Measurements from ENCODE around the gene RASGRP2. TPM values are rescaled to one million over a fixed set of nuclear protein-coding genes. Genes with fewer than 3 reads are reported as not detected.

The RASGRP2 gene
- total RNA-seq, 4 donors from 2014 or later = 34.5 to 84.9 (median 41.1) TPM

DNA sequence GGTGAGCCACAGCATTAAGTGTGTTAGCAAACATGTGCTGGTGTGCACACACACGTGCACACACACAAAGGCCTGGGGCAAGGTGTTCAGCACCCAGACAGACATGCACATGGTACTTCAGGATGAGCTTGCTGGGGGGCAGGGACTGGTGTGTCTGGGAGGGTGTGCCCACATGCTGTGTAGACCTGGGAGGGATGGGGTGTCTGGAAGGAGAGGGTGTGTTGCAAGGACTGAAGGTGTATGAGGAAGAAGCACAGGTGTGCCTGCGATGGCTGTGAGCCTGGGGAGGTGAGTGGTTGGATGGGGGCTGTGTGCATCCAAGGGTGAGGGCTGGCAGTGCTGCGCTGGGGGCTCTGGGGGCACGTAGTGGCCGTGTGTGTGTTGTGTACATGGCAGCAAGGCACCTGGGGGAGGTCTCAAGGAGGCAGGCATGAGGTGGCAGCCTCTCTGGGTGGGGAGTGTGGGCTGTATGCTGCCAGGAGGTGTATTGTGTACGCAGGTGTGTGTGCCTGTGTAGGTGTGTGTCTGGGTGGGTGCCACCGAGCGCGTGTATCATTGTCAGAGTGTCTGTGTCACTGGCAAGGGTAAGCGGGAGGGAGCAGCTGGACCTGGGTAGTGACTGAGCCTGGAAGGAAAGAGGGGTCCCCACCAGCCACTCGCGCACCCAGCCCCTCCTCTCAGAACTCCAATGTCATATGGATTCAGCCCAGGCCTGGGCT lies 23.1 kb downstream of the RASGRP2 start:
- 62 to 71% methylated on average over 3 to 7 of the region's 12 CpGs for WGBS, 2 donors (ENCODE audit: low coverage in 1 of 2)
- H3K27me3 ChIP-seq = peaks cover 72% of the 10 kb centered on the region

DNA sequence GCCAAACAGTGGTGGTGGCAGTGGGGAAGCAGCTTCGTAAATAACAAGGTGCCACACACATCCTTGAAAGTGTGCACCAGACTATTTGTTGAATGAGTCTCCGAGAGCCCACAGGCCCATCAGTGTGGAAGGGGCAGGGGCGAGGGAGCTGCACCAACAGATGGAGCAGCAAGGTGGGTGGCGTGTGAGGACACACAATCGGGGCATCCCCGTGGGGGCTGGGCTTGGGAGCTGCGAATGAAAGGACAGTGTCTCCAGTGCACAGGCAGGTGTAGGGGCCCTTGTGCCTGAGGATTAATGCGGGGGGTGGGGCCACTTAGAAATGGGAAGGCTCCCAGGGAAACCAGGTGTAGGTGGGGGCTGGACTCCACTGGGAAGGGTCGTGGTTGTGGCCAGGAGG lies 23.8 kb downstream of the RASGRP2 start:
- 64 to 67% methylated on average over 3 to 5 of the region's 9 CpGs for WGBS, 2 donors (ENCODE audit: low coverage in 1 of 2)
- peaks cover 79% of the 10 kb centered on the region for H3K27me3 ChIP-seq
- H3K27ac ChIP-seq = no peak overlapping the region
- H3K36me3 ChIP-seq = no peaks in the 10 kb centered on the region
- H3K4me1 ChIP-seq = peaks cover 0 to 8% (median 4%) of the 10 kb centered on the region in 3 donors
- no peak overlapping the region for H3K4me3 ChIP-seq
- H3K9me3 ChIP-seq = no peaks in the 10 kb centered on the region
- ATAC-seq = no peak
- TF ChIP-seq POLR2AphosphoS5 (IDR thresholded peaks at IDR 0.05) = no peak

More for the DNA sequence above, 23.1 kb downstream of the RASGRP2 start:
- TF ChIP-seq EP300 (IDR thresholded peaks at IDR 0.05) (no peak), POLR2AphosphoS5 (IDR thresholded peaks at IDR 0.05) (no peak), POLR2A (IDR thresholded peaks at IDR 0.05) (no peak)
- TF ChIP-seq, protein P1, sequence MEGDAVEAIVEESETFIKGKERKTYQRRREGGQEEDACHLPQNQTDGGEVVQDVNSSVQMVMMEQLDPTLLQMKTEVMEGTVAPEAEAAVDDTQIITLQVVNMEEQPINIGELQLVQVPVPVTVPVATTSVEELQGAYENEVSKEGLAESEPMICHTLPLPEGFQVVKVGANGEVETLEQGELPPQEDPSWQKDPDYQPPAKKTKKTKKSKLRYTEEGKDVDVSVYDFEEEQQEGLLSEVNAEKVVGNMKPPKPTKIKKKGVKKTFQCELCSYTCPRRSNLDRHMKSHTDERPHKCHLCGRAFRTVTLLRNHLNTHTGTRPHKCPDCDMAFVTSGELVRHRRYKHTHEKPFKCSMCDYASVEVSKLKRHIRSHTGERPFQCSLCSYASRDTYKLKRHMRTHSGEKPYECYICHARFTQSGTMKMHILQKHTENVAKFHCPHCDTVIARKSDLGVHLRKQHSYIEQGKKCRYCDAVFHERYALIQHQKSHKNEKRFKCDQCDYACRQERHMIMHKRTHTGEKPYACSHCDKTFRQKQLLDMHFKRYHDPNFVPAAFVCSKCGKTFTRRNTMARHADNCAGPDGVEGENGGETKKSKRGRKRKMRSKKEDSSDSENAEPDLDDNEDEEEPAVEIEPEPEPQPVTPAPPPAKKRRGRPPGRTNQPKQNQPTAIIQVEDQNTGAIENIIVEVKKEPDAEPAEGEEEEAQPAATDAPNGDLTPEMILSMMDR (IDR thresholded peaks at IDR 0.05) = no peak
- ATAC-seq = no peak
- Histone ChIP-seq H3K4me3 (no peak overlapping the region), H3K4me1 (peaks cover 0 to 8% (median 4%) of the 10 kb centered on the region in 3 donors), H3K36me3 (no peaks in the 10 kb centered on the region), H3K9me3 (no peaks in the 10 kb centered on the region), H3K27ac (no peak overlapping the region)

DNA sequence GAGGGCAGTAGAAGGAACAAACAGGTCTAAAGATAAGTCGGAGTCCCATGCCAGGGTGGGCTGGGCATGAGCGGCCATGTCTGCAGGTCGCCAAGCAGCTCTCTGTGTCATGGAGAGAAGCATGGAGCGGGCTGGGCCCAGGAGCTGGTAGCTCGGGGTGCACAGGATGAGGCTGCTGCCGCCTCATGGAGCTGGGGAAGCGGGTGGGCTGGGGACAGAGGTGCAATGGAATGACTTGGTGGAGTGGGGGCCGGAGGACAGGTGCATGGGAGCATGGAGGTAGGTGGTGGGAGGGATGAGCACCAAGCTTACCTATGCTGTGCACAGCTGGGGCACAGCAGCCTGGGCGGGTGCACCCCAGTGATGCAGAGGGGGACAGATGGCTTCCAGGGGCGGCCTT lies 24.5 kb downstream of the RASGRP2 start:
- no peak overlapping the region for H3K27ac ChIP-seq
- H3K9me3 ChIP-seq = no peaks in the 10 kb centered on the region
- H3K36me3 ChIP-seq = no peaks in the 10 kb centered on the region
- WGBS, 2 donors (ENCODE audit: low coverage in 1 of 2) = 87 to 88% methylated on average over 4 of the region's 10 CpGs
- H3K27me3 ChIP-seq = peaks cover 86% of the 10 kb centered on the region
- H3K4me1 ChIP-seq = peaks cover 0 to 8% (median 4%) of the 10 kb centered on the region in 3 donors
- H3K4me3 ChIP-seq = no peak overlapping the region
- TF ChIP-seq EP300 (IDR thresholded peaks at IDR 0.05) = no peak
- TF ChIP-seq, protein P1 (IDR thresholded peaks at IDR 0.05) = no peak
- TF ChIP-seq POLR2A (IDR thresholded peaks at IDR 0.05) = no peak
- no peak for TF ChIP-seq POLR2AphosphoS5 (IDR thresholded peaks at IDR 0.05)
- no peak for ATAC-seq

DNA sequence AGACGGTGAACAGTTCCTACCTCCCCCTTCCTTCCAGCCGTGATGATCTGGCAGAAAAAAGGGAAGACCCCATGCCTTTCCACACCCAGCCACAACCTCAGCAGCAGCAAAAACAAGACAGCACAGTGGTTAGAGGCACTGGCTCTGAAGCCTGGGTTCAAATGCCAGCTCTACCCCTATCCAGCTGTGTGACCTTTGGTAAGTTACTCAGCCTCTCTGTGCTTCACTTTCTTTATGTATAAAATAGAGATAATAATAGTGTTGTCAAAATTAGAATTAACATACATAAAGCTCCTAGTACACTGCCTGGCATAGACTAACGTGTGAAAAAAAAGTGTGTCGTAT lies 25.2 kb downstream of the RASGRP2 start:
- H3K27me3 ChIP-seq = peaks cover 93% of the 10 kb centered on the region
- 59 to 100% methylated on average over 1 to 4 of the region's 4 CpGs for WGBS, 2 donors (ENCODE audit: low coverage in 1 of 2)
- no peak overlapping the region for H3K27ac ChIP-seq
- TF ChIP-seq POLR2AphosphoS5 (IDR thresholded peaks at IDR 0.05) = no peak
- TF ChIP-seq, protein P1 (IDR thresholded peaks at IDR 0.05) = no peak
- no peak for TF ChIP-seq POLR2A (IDR thresholded peaks at IDR 0.05)
- no peak for TF ChIP-seq EP300 (IDR thresholded peaks at IDR 0.05)
- no peaks in the 10 kb centered on the region for H3K36me3 ChIP-seq
- ATAC-seq = no peak
- H3K9me3 ChIP-seq = no peaks in the 10 kb centered on the region
- H3K4me1 ChIP-seq = peaks cover 0 to 7% (median 4%) of the 10 kb centered on the region in 3 donors
- no peak overlapping the region for H3K4me3 ChIP-seq

DNA sequence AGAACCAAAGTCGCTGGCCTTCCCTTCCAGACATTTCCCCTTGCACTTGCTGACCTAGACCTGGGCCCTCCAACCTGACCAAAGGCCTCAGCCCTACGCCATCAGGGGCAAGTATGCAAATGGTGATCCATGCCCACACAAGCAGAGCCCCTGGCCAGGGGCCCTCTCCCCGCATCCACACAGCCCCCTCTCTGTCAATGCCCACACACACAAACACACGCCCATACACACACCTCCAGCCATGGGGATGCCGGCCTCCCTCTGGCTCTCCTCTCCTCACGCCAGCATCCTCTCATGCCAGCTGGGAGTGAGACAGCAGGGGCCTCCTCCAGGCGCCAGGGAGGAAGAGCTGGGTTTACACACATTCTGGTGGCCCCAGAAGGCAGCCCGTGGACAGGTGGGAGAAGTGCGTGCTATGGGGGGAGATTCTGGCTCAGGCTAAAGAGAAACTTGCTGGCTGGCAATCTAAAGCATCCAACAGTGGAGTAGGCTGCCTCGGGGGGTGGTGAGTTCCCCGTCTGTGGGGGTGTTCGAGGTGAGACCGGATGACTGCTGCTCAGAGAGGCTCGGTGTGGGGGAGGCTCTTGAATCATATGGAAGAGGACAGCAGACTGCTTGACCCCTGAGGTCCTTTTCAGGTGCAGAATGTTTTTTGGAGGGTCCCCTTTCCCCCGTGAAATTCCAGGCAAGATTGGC lies 25.7 kb downstream of the RASGRP2 start:
- Histone ChIP-seq H3K4me3 (no peak overlapping the region), H3K27me3 (peaks cover 98% of the 10 kb centered on the region), H3K27ac (no peak overlapping the region), H3K9me3 (no peaks in the 10 kb centered on the region), H3K4me1 (peaks cover 0 to 7% (median 0%) of the 10 kb centered on the region in 3 donors), H3K36me3 (no peaks in the 10 kb centered on the region)
- 75 to 100% methylated on average over 2 to 9 of the region's 15 CpGs for WGBS, 2 donors (ENCODE audit: low coverage in 1 of 2)
- ATAC-seq = no peak
- TF ChIP-seq POLR2AphosphoS5 (IDR thresholded peaks at IDR 0.05) = no peak
- no peak for TF ChIP-seq EP300 (IDR thresholded peaks at IDR 0.05)
- TF ChIP-seq, protein P1 (IDR thresholded peaks at IDR 0.05) = no peak
- TF ChIP-seq POLR2A (IDR thresholded peaks at IDR 0.05) = no peak
